AG04450 (cell line): ENCODE measurements around the gene CHD6. TPM values are rescaled to one million over a fixed set of nuclear protein-coding genes. Genes with fewer than 3 reads are reported as not detected.

Source experiments
- CTCF ChIA-PET: fragments of 300-600, 350-600 bp; formaldehyde crosslinking; extraction: SDS; loops from one replicate; lab custom pipeline; 2022; ENCODE audit warnings: antibody characterized with exemption, inconsistent platforms; lab: Charles Lee
- POLR2A ChIA-PET: fragments of 350-600 bp; formaldehyde crosslinking; extraction: SDS; loops from one replicate; lab custom pipeline; 2021; ENCODE audit warnings: antibody characterized with exemption, inconsistent platforms; lab: Yijun Ruan, JAX
- DNase-seq: peaks from one replicate; pipeline ENCODE4 v3.0.0-alpha.2; 2011; ENCODE audit warnings: low read depth, low spot score
- H3K27ac ChIP-seq: one replicate; pipeline ENCODE4 v1.5.1; 2012; ENCODE audit warnings: low read depth, low read length, control low read depth
- H3K27me3 ChIP-seq: one replicate; pipeline ENCODE4 v1.6.0; 2012; ENCODE audit warnings: low read length; ENCODE audit not compliant: control insufficient read depth, insufficient read depth
- H3K4me3 ChIP-seq: 2 replicates; pipeline ENCODE4 v1.5.1; 2011; ENCODE audit warnings: mild to moderate bottlenecking, low read depth, low read length, control low read depth
- H3K9me3 ChIP-seq: 2 replicates; pipeline ENCODE4 v1.5.1; 2012; ENCODE audit warnings: low read length; ENCODE audit not compliant: control insufficient read depth, insufficient read depth
- CTCF ChIP-seq: IDR thresholded peaks from 2 replicates; pipeline ENCODE4 v1.5.1; 2011; ENCODE audit warnings: low read depth, low read length, control low read depth, inconsistent platforms
- polyA plus RNA-seq: library from polyadenylated mRNA; depleted of rRNA; stranded (reverse); fragments of >200 nt; gene quantifications from 2 replicates; pipeline ENCODE4 v1.2.3, GENCODE V29; 2011

The CHD6 gene
- polyA plus RNA-seq, 1 experiment: 21.7 TPM

DNA sequence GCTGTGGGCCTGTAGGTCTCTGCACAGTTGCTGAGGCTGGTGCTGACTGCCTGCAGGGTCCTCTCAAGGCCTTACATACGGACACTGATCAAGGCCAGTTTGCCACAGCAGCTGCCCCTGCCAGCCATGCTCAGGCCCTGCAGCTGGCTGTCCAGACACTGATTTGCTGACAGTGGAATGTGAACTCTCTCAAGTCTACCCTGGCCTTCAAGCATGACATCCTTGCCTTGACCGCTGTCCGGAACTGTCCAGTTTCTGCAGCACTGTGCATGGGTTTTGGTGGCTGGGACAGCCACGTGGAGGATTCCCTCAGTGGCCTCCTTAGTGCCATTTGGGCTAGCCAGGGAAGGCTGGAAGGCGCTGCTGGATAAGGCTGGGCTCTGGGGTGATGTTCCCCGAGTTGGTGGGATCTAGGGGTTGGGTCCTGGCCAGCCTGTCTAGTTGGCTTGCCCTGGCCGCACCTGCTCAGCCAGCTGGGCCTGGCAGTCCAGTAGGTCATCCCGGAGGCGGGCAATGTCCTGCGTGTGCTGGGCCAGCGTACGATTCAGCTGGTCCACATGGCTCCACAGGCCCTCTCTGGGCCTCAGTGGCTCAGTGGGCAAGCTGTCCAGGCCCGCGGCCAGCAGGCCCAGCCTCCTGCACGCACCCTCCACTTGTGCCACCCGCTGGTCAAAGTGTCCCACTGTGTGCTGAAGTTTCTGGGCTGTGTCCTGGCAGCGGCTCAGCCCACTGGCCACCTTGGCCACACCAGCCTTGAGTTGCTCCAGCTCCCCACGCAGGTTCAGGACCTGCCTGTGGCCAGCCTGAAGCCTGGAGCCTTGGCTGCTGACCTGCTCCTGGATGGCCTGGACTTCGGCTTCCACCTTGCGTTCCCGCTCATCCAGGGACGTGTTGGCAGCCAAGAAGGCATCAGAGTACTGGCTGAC lies 257.1 kb downstream of the CHD6 start:
- H3K4me3 ChIP-seq: no peak overlapping the region
- CTCF ChIA-PET: interaction anchor here (0.6 to 1.1 kb wide), 2 partner anchors 188 to 389 kb away, joined by 3 to 4 read pairs; no protein-coding TSS in a partner anchor
- POLR2A ChIA-PET: no interaction called here
- DNase-seq: no peak
- H3K27me3 ChIP-seq: peaks cover 24% of the 10 kb centered on the region
- H3K9me3 ChIP-seq: peaks cover 3% of the 10 kb centered on the region; the same call in 1 of the 2 replicates
- no peak overlapping the region for H3K27ac ChIP-seq
- TF ChIP-seq CTCF: no peak

GRCh38 chr20:41359541-41360011 lies 258.6 kb downstream of the CHD6 start:
- CTCF ChIA-PET: interaction anchor here (0.6 to 1.4 kb wide), 2 partner anchors 23 to 186 kb away, joined by 3 to 5 read pairs; no protein-coding TSS in a partner anchor
- POLR2A ChIA-PET: interaction anchor here (0.6 kb wide), 1 partner anchor 11 kb away, joined by 4 read pairs; no protein-coding TSS in a partner anchor

DNA sequence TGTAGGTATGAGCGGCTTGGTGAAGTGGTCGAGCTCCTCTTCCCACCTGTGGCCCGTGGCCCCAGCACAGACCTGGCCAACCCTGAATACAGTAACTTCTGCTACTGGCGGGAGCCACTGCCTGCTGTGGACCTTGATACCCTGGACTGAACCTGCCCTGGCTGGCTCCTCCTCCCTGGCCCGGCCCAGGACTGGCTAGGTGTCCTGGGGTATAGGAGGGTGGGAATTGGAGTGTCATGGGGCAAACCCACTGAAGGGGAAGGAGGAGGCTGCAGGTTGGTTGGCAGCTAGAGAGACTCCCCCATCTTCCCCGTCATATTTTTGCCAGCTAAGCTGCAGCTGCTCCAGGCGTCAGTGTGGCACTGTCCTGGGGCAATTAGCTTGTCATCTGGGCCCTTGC lies 259.5 kb downstream of the CHD6 start:
- TF ChIP-seq CTCF: no peak
- Histone ChIP-seq H3K27me3 (peaks cover 2% of the 10 kb centered on the region), H3K4me3 (no peak overlapping the region), H3K27ac (no peak overlapping the region), H3K9me3 (peaks cover 3% of the 10 kb centered on the region; the same call in 1 of the 2 replicates)
- no peak for DNase-seq
- CTCF ChIA-PET: interaction anchor here (0.6 to 1.4 kb wide), 3 partner anchors 24 to 186 kb away, joined by 3 to 8 read pairs (median 5); no protein-coding TSS in a partner anchor
- POLR2A ChIA-PET: no interaction called here

More at GRCh38 chr20:41359541-41360011, 258.6 kb downstream of the CHD6 start:
- Histone ChIP-seq H3K4me3 (no peak overlapping the region), H3K9me3 (peaks cover 3% of the 10 kb centered on the region; the same call in 1 of the 2 replicates), H3K27me3 (peaks cover 10% of the 10 kb centered on the region), H3K27ac (no peak overlapping the region)
- no peak for DNase-seq
- TF ChIP-seq CTCF: no peak

GRCh38 chr20:41358230-41358629 lies 259.9 kb downstream of the CHD6 start:
- TF ChIP-seq CTCF: no peak

More at GRCh38 chr20:41358230-41358629, 259.9 kb downstream of the CHD6 start:
- CTCF ChIA-PET: interaction anchor here (0.7 to 1.4 kb wide), 2 partner anchors 52 to 185 kb away, joined by 3 to 8 read pairs; no protein-coding TSS in a partner anchor
- POLR2A ChIA-PET: no interaction called here
- H3K4me3 ChIP-seq: no peak overlapping the region
- no peak for DNase-seq
- H3K27ac ChIP-seq: no peak overlapping the region
- no peaks in the 10 kb centered on the region; the same call in 1 of the 2 replicates for H3K9me3 ChIP-seq
- H3K27me3 ChIP-seq: peaks cover 2% of the 10 kb centered on the region
